HuH-7.5 (cell line): ENCODE data around the gene HIRA.

Experiments
- DNase-seq: peaks from one replicate; pipeline ENCODE4 v3.0.0; 2011; ENCODE audit warnings: low spot score

HIRA gene

DNA sequence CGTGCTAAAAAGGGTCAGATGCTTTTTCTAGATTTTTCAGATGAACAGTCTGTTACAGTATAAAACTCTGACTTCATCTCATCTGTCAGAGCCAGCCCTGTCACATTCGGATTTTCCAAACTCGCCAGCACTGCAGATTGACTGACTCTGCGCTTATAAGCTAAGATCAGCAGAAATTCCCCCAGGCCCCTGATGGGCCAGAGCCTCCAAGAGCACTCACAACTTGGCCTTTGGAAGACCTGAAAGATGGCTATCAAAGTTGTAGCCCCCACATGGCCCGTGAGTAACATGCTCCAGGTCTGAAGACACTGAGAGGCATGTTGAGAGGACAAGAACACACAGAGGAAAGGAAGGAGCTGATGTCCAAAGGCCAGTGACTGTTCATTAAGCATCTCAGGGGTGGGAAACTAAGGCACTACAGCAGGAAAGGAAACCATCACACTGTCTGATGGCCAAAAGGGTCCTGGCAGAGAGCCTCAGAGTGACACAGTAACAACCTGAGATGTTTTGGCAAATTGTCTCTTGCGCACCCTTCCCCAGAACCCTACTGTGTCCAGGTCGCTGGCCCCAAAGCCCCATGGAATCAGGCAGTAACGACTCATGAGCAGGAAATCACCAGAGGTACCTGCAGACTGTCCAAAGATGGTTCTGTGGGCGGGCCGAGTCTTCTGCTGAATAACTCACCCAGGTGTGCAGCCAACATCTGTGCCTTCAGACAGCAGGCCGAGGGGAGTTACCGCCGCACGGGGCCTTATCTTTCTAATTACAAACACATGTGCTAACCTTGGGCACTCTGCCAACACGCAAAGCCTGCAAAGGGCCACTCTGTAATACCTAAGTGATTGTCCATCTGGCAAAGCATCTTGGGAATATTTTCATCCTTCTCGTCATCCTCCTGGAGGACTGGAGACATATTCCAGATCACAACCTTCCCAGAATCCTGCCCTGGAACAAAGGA lies 23.6 kb downstream of the HIRA start:
- no peak for DNase-seq

- DNase-seq: no peak
These were observed 24.7 kb downstream of the HIRA start for GRCh38 chr22:19406846-19407245.

- DNase-seq: no peak
These were observed 25.2 kb downstream of the HIRA start for GRCh38 chr22:19406281-19406811.

DNA sequence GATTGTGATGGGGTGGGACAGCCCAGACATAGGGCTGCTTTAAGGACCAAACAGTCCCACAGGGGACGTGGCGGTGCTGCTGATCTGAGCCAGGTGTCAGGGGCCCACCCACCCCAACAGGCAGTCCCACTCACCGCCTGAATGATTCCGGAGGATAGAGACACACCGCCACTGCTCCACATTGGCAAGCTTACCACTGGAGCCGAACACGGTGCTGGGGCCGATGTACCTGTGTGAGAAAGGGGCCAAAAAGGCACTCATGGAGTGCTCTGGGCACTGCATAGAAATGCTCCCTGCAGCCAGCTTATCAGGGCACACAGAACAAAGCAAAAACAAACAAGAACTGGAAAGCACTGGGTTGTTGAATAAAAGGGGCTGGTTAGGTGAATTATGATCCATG lies 25.9 kb downstream of the HIRA start:
- no peak for DNase-seq

- no peak for DNase-seq
These were observed 26.4 kb downstream of the HIRA start for GRCh38 chr22:19405133-19405532.

DNA sequence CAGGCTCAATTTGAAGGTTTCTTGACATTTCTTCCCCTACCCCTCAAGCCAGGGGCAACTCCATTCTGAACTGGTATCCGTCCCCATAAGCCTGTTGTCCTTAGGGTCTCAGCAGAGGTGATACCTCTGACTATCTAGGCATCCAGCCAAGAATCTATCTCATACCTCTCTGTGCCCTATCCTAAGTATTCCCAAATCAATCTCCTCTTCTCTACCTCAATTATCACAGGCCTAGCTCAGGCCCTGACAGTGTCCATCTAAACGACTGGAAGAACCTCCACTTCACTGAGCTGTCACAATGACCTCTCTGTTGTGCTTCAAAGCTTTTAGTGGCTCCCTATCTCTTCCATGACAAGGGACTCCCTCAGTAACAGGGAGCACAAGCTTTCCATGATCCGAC lies 26.9 kb downstream of the HIRA start:
- DNase-seq: no peak

DNA sequence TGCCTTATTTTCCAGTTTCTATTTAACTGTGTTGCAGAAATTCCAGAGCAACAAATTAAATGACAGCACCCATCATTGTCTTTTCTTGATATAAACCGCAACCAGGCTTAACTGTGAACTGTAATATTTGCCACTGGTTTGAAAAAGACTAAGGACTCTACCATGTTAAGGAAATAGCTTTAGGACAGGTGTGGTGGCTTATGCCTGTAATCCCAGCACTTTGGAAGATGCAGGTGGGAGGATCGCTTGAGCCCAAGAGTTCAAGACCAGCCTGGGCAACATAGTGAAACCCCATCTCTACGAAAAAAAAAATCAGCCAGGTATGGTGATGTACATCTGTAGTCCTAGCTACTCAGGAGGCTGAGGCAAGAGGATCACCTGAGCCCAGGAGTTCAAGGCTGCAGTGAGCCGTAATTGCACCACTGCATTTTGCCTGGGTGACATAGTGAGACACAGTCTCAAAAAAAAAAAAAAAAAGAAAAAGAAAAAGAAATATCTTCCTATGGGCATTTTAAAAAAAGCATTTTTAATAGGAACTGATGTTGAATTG lies 28.8 kb downstream of the HIRA start:
- DNase-seq: no peak

DNA sequence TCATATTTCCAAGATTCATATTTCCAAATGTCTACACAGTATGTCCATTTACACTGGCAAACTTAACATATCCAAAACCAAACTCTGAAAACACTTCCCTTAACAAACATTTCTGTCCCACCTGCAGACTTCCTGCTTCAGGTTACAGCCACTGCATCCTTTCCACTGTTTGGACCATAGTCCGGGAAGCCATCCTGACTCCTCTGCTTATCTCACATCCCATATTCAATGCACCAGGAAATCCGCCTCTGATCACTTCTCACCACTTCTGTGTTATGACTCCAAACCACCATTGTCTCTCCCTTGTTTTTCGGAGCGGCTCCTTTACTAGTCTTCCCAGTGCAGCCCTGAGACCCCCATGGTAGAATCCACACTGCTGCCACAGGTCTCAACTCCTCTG lies 30.1 kb downstream of the HIRA start:
- DNase-seq: no peak

- DNase-seq: no peak
These were observed 30.7 kb downstream of the HIRA start for GRCh38 chr22:19400881-19401280.

DNA sequence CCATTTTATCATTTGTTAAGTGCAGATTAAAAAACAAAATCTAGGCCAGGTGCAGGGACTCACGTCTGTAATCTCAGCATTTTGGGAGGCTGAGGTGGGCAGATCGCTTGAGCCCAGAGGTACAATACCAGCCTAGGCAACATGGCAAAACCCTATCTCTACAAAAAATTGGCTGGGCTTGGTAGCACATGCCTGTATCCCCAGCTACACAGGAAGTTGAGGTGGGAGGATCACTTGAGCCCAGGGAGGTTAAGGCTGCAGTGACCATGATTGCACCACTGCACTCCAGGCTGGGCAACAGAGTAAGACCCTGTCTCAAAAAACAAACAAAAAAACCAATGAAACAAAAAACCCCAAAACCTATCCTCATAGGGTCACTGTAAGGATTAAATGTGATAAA lies 32.9 kb downstream of the HIRA start:
- DNase-seq: no peak

GRCh38 chr22:19398206-19398605 lies 33.3 kb downstream of the HIRA start:
- no peak for DNase-seq

DNA sequence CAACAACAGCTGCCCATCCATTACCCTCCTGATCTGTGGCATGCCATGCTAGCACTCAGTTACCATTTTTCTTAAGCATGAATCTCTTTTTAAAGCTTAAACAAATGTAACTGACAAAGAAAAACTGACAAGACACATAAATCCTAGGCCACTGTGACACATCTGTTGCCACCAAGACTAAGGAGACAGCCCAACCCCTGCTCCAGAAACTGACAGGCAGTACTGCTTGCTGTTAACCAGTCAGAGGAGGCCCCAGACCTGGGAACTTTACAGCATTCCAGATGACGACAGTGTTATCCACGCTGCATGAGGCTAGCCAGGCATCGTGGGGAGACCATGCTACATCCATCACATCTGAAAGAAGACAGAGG lies 33.8 kb downstream of the HIRA start:
- no peak for DNase-seq

- DNase-seq: no peak
These were observed 34.4 kb downstream of the HIRA start for GRCh38 chr22:19396934-19397733.

GRCh38 chr22:19396561-19396933 lies 35.0 kb downstream of the HIRA start:
- DNase-seq: no peak

- DNase-seq: no peak
These were observed 36.3 kb downstream of the HIRA start for GRCh38 chr22:19395276-19395675.

DNA sequence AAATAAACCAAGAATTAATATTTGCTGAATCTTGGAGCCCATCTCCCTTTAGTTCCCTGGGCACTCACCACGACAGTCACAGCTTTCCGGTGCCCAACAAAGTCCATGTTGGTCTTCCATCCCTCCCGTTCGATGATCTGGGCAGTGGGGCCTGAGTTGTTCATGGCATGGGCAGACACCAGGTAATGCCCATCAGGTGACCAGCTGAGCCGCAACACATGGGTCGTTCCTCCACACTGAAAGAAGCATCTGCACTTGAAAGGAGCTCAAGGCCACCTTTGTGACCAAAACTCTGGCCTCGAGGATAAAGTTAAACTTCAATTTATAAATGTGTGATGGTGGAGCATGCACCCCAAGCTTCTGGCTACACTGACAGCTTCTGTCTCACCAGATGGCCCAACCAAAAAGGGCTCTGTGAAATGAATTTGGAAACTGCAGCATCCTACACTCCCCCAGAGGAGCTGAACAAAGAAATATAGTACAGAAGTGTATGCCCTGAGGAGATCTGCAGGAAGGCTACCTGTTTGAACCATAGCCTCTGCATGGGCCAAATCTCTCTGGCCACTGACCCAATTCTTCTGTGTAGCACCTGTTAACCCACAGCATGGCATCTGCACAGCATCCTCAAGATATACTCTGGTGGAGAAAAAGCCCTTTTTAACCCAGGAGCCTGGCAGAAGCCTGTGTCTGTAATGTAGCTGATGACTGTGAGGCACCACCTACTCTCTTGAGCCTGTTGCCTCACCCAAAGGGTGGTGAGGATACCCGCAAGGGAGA lies 37.1 kb downstream of the HIRA start:
- no peak for DNase-seq

DNA sequence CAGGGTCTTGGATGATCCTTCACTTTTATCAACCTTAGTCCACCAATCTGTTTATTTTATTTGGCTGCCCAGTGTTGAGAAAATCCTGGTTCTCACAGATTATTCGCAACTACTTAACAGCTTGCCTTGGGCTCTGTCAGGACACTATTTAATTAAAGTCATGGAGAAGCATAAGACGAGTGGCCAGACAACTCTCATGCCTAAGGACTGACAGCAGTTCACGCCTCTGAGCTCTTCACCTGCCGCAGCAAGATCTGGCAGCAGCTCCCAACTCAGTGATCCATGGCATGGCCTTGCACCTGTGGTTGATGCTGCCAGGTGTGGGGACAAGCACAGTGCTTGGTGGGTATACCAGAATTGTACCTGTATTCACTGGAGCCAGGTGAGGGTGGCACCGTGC lies 37.8 kb downstream of the HIRA start:
- DNase-seq: no peak

DNA sequence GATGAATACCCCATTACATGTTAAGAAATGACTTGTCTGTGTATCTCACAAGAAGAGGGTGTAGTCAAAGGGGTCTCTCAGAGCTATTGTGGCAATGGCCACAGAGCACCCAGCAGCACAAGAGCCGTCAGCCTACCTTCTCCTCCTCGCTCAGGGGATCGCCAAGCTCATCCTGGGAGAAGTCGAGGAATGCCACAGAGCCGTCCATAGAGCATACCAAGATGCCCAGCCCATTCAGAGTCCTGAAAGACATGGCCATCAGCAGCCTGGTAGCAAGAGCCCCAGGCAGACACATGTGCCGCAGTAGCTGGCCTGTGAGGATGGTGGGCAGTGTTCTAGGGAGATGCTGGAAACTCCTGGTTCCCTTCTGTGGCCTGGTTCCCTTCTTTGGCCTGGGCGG lies 44.0 kb downstream of the HIRA start:
- DNase-seq: no peak

DNA sequence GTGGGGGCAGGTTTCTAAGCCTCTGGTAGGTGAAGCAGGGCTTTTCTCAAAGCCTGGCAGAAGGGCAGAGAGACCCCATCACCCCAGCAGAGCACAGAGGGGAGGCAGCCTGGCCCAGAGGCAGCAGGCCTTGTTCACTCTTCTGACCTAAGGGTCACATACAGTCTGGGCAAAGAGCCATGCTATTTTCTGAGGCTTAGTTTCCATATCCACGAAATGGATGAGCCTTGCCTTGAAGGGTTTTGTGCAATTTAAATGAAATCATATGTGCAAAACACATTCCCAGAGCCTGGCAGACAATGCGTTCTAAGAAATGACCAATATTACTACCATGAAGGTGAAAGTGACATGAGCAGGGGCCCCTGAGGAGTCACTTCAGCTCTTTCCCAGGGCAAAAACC lies 44.5 kb downstream of the HIRA start:
- DNase-seq: no peak

- no peak for DNase-seq
These were observed 45.3 kb downstream of the HIRA start for GRCh38 chr22:19386248-19386647.

GRCh38 chr22:19385221-19385906 lies 46.2 kb downstream of the HIRA start:
- DNase-seq: no peak
